GM12878 (cell line): ENCODE measurements around the gene CFAP107. TPM values are rescaled to one million over a fixed set of nuclear protein-coding genes. Genes with fewer than 3 reads are reported as not detected.

ENCODE experiments used
- ATAC-seq: fragments of 200-7000 bp; cut with Tn5 transposase; 3 replicates; pipeline ENCODE4 v1.9.1; 2020; ENCODE audit warnings: mild to moderate bottlenecking, moderate library complexity
- BruUV-seq: library from RNA; stranded (reverse); fragments of 400-500 nt; replicated peaks from 2 replicates; lab custom pipeline; 2021; lab: Mats Ljungman, UMichigan
- CTCF ChIA-PET: fragments of 300-600 bp; sonication (Branson Sonifier 250); formaldehyde crosslinking; extraction: SDS; loops from one replicate; lab custom pipeline; 2021; ENCODE audit warnings: inconsistent platforms; lab: Yijun Ruan, JAX
- POLR2A ChIA-PET: fragments of 350-600 bp; formaldehyde crosslinking; extraction: SDS; loops from one replicate; lab custom pipeline; 2021; ENCODE audit warnings: inconsistent platforms; lab: Charles Lee
- RAD21 ChIA-PET: fragments of 300-600 bp; sonication (Branson Sonifier 250); formaldehyde crosslinking; loops from one replicate; lab custom pipeline; 2023; ENCODE audit warnings: antibody characterized with exemption; ENCODE audit not compliant: unreplicated experiment; lab: Charles Lee
- SMC1A ChIA-PET: fragments of 300-600 bp; sonication (Branson Sonifier 250); formaldehyde crosslinking; loops from one replicate; lab custom pipeline; 2023; ENCODE audit not compliant: unreplicated experiment, uncharacterized antibody; lab: Charles Lee
- DNase-seq: peaks from one replicate; pipeline ENCODE4 v3.0.0-alpha.2; 2011; ENCODE audit warnings: low read depth, low spot score
- FAIRE-seq: peaks from 3 replicates; lab custom pipeline; 2011; peaks lifted over from hg19 to GRCh38; lab: Jason Lieb, UNC
- H2AFZ ChIP-seq: 2 replicates; pipeline ENCODE4 v1.6.0; 2011; ENCODE audit warnings: low read depth, low read length, control low read depth; ENCODE audit not compliant: control insufficient read depth
- H3K27ac ChIP-seq: 2 replicates; pipeline ENCODE4 v1.5.1; 2011; ENCODE audit warnings: control low read depth; ENCODE audit not compliant: control insufficient read depth, insufficient read depth
- H3K27me3 ChIP-seq, 2 experiments: replicated peaks in 1 of 2; 2 replicates each; pipeline versions ENCODE4 v1.6.0 to v1.6.1; 2011; ENCODE audit warnings: low read length in 1 of 2; ENCODE audit not compliant: control insufficient read depth in 2 of 2, insufficient read depth in 2 of 2
- H3K36me3 ChIP-seq, 2 experiments: 2 replicates each; pipeline ENCODE4 v1.5.1; 2011; ENCODE audit warnings: low read length in 1 of 2; ENCODE audit not compliant: control insufficient read depth in 2 of 2, insufficient read depth in 2 of 2
- H3K4me1 ChIP-seq: 2 replicates; pipeline ENCODE4 v1.6.1; 2011; ENCODE audit warnings: mild to moderate bottlenecking, low read length, moderate library complexity, mixed read lengths; ENCODE audit not compliant: control insufficient read depth, insufficient read depth
- H3K4me2 ChIP-seq: 2 replicates; pipeline ENCODE4 v1.6.0; 2011; ENCODE audit warnings: control low read depth; ENCODE audit not compliant: control insufficient read depth, insufficient read depth
- H3K4me3 ChIP-seq: fragments of 200-600 bp; sonication (generic); 2 replicates; pipeline ENCODE4 v1.5.1; 2016
- H3K79me2 ChIP-seq: 2 replicates; pipeline ENCODE4 v1.6.0; 2011; ENCODE audit warnings: low read length; ENCODE audit not compliant: control insufficient read depth, insufficient read depth
- H3K9ac ChIP-seq: 2 replicates; pipeline ENCODE4 v1.8.0; 2011; ENCODE audit warnings: low read length, control low read depth, mixed read lengths; ENCODE audit not compliant: control insufficient read depth, insufficient read depth
- H3K9me3 ChIP-seq: replicated peaks from 3 replicates; pipeline ENCODE4 v1.5.1; 2011; ENCODE audit warnings: mild to moderate bottlenecking, low read length; ENCODE audit not compliant: control insufficient read depth, insufficient read depth
- H4K20me1 ChIP-seq: 2 replicates; pipeline ENCODE4 v1.6.0; 2011; ENCODE audit not compliant: control insufficient read depth, insufficient read depth
- CHD1 ChIP-seq: IDR thresholded peaks from 2 replicates; pipeline ENCODE4 v1.6.1; 2012; ENCODE audit warnings: low read depth, low read length, improper control_type of control experiment
- FOXM1 ChIP-seq: IDR thresholded peaks from 2 replicates; pipeline ENCODE4 v1.6.1; 2012; ENCODE audit warnings: low read depth, mild to moderate bottlenecking, inconsistent platforms, low read length, moderate library complexity
- IRF4 ChIP-seq: IDR thresholded peaks from 2 replicates; pipeline ENCODE4 v1.6.1; 2011; ENCODE audit warnings: low read depth, low read length
- LARP7 ChIP-seq: fragments of 450-650 bp; IDR thresholded peaks from 2 replicates; pipeline ENCODE4 v1.6.1; 2017; ENCODE audit warnings: mild to moderate bottlenecking
- NFYB ChIP-seq: IDR thresholded peaks from 2 replicates; pipeline ENCODE4 v1.6.1; 2011; ENCODE audit warnings: low read depth, mild to moderate bottlenecking, low read length, improper control_type of control experiment, moderate library complexity; ENCODE audit not compliant: insufficient read depth
- TAF1 ChIP-seq: IDR thresholded peaks from 2 replicates; pipeline ENCODE4 v1.6.1; 2011; ENCODE audit warnings: mild to moderate bottlenecking, low read depth, low read length, borderline replicate concordance
- ZNF24 ChIP-seq: fragments of 450-650 bp; IDR thresholded peaks from 2 replicates; pipeline ENCODE4 v1.6.1; 2017; ENCODE audit warnings: antibody characterized with exemption, mild to moderate bottlenecking
- WGBS: methylation state at CpG from one replicate; pipeline ENCODE4 v1.1.6; 2016; ENCODE audit warnings: low lambda C conversion rate; ENCODE audit not compliant: insufficient replicate concordance, insufficient coverage; ENCODE audit errors: missing lambda C conversion rate; 5-methylcytosine and 5-hydroxymethylcytosine counted together
- in situ Hi-C: fragments of 300-500 bp; cut with MboI; formaldehyde crosslinking; loops from 9 replicates; pipeline ENCODE4 v1.14.3; 2018; ENCODE audit warnings: mixed read lengths
- intact Hi-C: fragments of 100-400 bp; cut with micrococcal nuclease; formaldehyde crosslinking; loops from one replicate; pipeline ENCODE4 v1.14.2; 2022; ENCODE audit not compliant: unreplicated experiment
- polyA plus RNA-seq, 11 experiments: library from polyadenylated mRNA; depleted of rRNA in 4 of 11; unstranded in 6 of 11; stranded (reverse) in 5 of 11; fragments of >200 nt; fragmentation: Nextera tagmentation in 4 of 11; fragmentation: Illumina TruSeq in 1 of 11; extraction: Ambion mirVana in 4 of 11; extraction: Trizol in 1 of 11; gene quantifications; 1 replicate in 1 of 11; 2 replicates in 10 of 11; pipeline versions ENCODE4 v1.2.1 to v1.2.3, GENCODE V29; 2011 to 2016; ENCODE audit warnings: inconsistent platforms in 2 of 11, missing spikeins in 2 of 11, low read depth in 1 of 11
- total RNA-seq, 4 experiments: library from RNA; depleted of rRNA in 3 of 4; stranded (reverse); fragments of >200 nt in 3 of 4; fragmentation: Illumina TruSeq in 1 of 4; extraction: Trizol in 1 of 4; gene quantifications; 2 replicates each; pipeline versions ENCODE4 v1.2.1 to v1.2.3, GENCODE V29; 2013 to 2021

Gene CFAP107
- total and polyA plus RNA-seq, 10 of the 15 experiments (the other 5 are each of a cell fraction or from before 2014, with no cell fraction given): not detected

GRCh38 chr1:12717301-12717838, 28.6 kb upstream of the CFAP107 start:
- H3K27ac ChIP-seq: no peak overlapping the region

GRCh38 chr1:12722626-12723025, 23.4 kb upstream of the CFAP107 start:
- SMC1A ChIA-PET: no interaction called here
- RAD21 ChIA-PET: no interaction called here
- 26% methylated on average over 1 of the region's 1 CpG for WGBS
- CTCF ChIA-PET: interaction anchor here (0.6 to 1.0 kb wide), 2 partner anchors 10 to 67 kb away, joined by 4 to 5 read pairs; no protein-coding TSS in a partner anchor
- H3K4me1 ChIP-seq: no peaks in the 10 kb centered on the region
- H3K79me2 ChIP-seq: no peaks in the 10 kb centered on the region
- no peaks in the 10 kb centered on the region for H3K27me3 ChIP-seq
- H3K27ac ChIP-seq: no peak overlapping the region
- H3K9ac ChIP-seq: no peak overlapping the region
- H3K4me2 ChIP-seq: no peak overlapping the region
- TF ChIP-seq NFYB: no peak
- no peak for TF ChIP-seq TAF1
- no peak for TF ChIP-seq LARP7
- TF ChIP-seq FOXM1: no peak
- TF ChIP-seq CHD1: no peak
- TF ChIP-seq, all 136 proteins: peak for 0
- H4K20me1 ChIP-seq: no peaks in the 10 kb centered on the region
- no peak for ATAC-seq
- in situ Hi-C loops (no loop called here), intact Hi-C loops (no loop called here)
- H3K4me3 ChIP-seq: no peak overlapping the region
- BruUV-seq: no TSS peak
- no peak overlapping the region for H2AFZ ChIP-seq
- no peak for FAIRE-seq
- DNase-seq: no peak
- no peaks in the 10 kb centered on the region for H3K36me3 ChIP-seq
- H3K9me3 ChIP-seq: no peaks in the 10 kb centered on the region
- POLR2A ChIA-PET: no interaction called here

More at GRCh38 chr1:12717301-12717838, 28.6 kb upstream of the CFAP107 start:
- Histone ChIP-seq H3K4me2 (no peak overlapping the region), H2AFZ (no peak overlapping the region), H3K4me3 (no peak overlapping the region), H3K79me2 (no peaks in the 10 kb centered on the region), H3K9me3 (no peaks in the 10 kb centered on the region), H4K20me1 (no peaks in the 10 kb centered on the region), H3K36me3 (no peaks in the 10 kb centered on the region), H3K27me3 (no peaks in the 10 kb centered on the region), H3K9ac (no peak overlapping the region), H3K4me1 (no peaks in the 10 kb centered on the region)
- WGBS: 10% methylated on average over 7 of the region's 7 CpGs
- ChIA-PET CTCF (no interaction called here), POLR2A (no interaction called here), SMC1A (no interaction called here), RAD21 (no interaction called here)
- no TSS peak for BruUV-seq
- in situ Hi-C loops (no loop called here), intact Hi-C loops (no loop called here)
- ATAC-seq (no peak), DNase-seq (no peak), FAIRE-seq (no peak)
- TF ChIP-seq ZNF24 (no peak), IRF4 (no peak)
